GM18519 (cell line): Measurements from ENCODE around the gene MBD3.

Experiments used
- ATAC-seq: cut with Tn5 transposase; IDR thresholded peaks from one replicate; pipeline ENCODE4 v1.9.1; 2021; ENCODE audit warnings: mild to moderate bottlenecking, moderate library complexity; ENCODE audit not compliant: unreplicated experiment, low FRiP score

The MBD3 gene

DNA sequence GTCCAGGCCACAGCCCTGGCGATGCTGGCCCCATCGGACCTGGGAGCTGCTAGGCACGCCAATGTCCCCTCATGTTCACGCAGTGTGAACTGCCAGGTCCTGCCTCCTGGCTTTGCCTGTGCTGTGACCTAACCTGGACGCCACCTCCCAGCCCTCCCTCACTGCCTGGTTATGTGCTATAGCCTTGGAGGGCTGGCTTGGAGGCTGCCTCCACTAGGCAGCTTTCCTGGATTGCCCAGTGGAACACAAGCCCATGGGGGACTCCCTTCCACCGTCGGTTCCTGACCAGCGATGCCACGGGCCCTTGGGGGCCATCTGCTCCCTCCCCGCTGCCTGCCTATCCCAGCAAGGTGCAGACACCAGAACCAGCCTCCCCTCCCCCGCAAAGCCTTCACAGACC is 27.8 kb upstream of the MBD3 start:
- ATAC-seq, result no peak

DNA sequence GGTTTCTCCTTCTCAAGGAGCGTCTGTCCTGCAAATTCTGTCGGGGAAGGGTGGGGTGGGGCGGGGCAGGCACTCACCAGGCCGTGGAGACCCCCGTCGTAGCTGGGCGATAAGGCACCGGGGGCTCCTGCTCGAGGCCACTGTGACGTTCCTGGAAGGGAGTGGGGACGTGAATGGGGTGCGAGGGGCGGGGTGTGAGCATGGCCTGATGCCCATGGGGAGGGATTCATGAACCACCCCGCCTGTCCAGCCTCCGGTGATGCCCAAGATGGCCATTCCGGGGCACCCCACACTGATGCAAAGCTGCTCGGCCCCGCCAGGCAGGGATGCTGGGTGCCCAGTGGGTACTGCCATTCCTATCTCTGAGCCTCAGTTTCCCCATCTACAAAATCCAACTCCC is 27.0 kb upstream of the MBD3 start:
- no peak for ATAC-seq

DNA sequence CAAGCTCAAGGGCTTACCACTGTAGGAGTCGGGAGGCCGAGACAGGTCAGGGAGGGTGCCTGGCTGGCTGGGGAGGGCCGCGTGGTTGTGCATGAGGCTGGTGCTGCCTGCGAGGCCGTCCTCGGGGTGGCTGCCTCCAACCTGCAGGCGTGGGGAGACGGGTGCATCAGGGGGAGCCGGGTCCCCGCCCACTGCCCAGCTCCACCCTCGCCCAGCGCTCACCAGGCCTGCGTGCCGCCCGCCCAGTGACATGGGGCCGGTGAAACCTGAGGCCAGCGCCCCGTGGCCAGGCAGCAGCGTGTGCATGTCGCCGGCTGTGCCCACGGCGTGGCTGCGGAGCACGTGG is 26.4 kb upstream of the MBD3 start:
- ATAC-seq, result no peak

DNA sequence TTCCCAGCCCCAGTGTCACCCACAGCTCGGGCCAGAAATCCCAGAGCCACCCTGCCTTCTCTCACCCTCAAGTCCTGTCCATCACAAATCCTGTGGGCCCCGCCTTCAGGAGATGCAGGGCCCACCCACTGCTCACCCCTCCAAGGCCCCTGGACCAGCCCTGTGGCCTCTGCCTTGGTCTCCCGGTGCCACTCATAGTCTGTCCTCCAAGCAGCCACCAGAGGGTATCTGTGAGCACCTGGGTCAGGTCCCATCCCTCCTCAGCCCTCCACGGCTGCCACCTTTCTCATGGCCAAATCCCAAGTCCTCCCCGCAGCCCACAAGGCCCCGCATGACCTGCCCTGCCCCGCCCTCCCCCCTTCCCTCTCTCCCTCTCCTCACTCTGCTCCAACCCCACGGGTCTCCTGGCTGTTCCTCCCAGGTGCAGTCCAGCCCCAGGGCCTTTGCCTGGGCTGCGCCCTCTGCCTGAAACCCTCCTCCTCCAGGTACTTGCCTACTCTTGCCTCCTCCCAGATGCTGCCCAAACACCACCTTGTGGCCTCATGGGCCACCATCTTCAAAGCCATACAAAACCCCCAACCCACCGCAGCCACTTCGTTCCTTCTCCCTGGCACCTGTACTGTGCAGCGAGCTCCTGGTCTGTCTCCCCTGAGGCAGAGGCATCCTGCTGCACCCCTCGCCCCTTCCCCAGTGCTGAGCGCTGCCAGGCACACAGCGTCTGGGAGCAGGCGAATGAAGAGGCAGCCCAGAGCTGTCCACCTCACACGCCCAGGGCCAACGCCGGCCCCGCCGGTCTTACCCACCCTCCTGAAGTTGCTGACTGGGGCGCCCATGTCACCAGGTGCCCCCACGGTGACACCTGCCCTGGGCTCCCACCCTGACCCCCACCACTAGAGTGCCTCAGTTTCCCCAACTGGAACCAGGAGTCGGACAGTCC is 25.8 kb upstream of the MBD3 start:
- no peak for ATAC-seq

DNA sequence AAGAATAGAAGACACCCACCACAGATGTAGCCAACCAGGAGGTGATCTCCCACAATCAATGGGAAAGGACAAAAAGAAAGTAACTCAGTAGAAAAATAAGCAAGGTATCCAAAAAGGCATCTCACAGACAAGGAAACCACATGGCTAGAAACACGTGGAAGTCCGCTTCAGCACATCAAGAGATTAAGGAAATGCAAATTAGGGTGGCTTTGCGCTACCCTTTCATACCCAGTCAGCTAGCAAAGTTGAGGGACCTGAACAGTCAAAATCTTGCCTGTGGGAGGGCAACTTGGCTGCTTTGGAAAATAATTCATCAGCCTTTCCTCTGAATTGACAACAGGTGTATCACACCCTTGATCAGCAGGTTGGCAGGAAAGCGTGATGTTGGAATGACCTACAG is 24.2 kb upstream of the MBD3 start:
- no peak for ATAC-seq

DNA sequence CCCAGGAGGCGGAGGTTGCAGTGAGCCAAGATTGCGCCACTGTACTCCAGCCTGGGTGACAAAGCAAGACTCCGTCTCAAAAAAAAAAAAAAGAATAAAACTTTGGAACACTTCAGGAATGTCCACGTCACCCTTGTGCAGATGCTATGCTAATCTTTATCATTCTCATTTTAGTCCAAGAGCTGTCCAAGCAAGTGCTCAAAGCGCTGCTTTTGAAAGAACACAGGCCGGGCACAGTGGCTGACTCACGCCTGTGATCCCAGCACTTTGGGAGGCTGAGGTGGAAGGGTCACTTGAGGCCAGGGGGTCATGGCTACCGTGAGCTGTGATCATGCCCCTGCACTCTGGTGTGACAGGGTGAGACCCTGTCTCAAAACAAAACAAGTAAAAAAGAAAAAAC is 23.7 kb upstream of the MBD3 start:
- ATAC-seq, result no peak

DNA sequence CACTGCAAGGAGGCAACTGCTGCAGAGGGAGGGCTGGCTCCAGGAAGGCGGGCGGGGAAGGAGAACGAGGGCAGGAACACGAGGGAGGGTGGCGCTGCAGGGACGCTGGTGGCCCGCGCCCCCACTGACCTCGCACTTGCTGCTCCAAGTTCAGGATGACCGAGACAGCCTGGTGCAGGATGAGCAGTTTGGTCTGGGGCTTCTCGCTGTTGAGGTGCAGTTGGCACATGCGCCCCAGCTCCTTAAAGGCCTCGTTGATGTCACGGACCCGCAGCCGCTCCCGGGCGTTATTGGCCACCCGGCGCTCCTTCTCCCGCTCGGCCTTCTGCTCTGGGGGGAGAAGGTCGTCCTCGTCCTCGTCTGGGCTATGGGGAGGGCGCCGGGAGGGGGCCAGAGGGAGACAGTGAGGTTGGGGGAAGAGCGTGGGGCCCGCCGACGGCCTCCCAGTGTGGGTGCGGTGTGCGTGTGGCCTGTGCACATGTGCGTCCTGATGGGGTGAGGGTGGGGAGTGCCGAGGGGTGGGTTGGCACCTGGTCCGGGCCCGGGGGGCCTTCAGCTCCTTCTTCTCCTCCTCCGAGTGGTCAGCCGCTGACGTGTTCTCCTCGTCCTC is 22.6 kb upstream of the MBD3 start:
- no peak for ATAC-seq

DNA sequence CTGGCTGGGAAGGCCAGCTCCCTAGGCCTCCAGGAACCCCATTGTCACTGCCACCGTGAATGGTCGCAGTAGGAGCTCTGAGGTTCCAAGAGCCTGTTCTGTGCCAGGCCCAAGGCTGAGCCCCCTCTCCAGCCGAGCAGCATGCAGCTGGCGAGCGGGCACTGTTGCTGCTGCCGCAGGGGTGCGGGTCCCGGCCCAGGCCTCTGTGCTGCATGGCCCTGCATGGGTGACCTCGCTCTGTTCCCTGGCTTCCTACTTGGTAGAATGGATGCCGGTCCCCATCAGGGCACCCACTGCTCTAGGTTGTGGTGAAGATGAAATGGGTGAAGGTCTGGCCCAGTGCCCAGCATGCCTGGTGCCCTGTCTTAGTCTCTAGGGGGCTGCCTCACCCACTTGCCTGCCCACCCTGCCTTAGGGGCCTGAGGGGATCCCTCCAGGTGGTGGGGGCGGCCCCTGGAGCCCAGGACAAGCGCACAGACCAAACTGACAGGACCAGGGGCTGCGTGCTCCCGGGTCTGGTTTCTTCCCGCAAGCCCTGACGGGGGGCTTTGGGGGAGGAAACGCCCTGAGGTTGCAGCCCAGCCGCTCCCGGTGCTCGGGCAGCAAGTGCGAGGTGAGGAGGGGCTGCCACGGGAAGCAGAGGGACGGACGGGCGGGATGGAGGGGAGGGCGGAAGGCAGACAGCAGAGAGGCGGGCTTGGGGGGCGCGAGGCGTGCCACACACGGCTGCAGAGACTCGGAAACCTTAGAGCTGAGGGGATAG is 21.3 kb upstream of the MBD3 start:
- ATAC-seq, result no peak

DNA sequence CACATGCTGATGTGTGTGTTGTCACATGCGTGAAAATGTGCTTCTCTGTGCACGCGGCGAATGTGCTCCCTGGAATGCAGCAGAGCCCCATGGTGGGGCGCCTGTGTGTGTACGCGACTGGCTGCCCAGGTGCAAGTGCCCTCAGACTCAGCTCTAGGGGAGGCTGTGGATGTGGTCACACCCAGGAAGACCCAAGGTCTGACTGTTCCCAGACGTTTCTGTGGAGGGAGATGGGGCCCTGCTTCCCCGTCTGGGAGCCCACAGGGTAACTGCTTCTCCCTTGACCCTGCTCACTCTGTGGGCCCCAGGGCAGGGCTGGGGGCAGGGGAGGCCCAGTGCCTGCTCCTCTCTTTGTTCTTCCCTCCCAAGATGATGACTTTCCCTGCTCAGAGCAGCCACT is 20.5 kb upstream of the MBD3 start:
- ATAC-seq, result no peak

DNA sequence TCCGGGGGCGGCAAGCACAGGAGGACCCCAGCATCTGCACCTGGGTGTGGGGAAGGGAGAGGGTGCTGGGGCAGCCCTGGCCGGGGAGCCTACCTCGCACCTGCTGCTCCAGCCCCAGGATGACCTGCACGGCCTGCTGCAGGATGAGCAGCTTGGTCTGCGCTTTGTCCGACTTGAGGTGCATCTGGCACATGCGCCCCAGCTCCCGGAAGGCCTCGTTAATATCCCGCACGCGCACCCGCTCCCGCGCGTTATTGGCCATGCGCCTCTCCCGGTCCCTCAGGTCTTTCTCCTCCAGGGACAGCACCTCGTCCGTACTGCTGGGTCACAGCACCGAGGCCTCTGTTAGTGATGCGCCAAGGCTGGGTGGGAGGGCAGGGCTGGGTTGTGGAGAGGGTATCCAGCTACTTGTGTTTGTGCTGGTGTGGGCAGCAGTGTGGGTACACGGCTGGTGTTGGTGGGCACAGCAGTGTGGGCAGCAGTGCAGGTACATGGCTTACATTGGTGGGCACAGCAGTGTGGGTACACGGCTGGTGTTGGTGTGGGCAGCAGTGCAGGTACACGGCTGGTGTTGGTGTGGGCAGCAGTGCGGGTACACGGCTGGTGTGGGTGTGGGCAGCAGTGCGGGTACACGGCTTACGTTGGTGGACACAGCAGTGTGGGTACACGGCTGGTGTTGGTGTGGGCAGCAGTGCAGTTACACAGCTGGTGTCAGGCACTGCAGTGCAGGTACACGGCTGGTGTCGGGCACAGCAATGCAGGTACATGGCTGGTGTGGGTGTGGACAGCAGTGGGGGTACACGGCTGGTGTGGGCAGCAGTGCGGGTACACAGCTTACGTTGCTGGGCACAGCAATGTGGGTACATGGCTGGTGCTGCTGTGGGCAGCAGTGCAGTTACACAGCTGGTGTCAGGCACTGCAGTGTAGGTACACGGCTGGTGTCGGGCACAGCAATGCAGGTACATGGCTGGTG is 19.7 kb upstream of the MBD3 start:
- ATAC-seq, result no peak

DNA sequence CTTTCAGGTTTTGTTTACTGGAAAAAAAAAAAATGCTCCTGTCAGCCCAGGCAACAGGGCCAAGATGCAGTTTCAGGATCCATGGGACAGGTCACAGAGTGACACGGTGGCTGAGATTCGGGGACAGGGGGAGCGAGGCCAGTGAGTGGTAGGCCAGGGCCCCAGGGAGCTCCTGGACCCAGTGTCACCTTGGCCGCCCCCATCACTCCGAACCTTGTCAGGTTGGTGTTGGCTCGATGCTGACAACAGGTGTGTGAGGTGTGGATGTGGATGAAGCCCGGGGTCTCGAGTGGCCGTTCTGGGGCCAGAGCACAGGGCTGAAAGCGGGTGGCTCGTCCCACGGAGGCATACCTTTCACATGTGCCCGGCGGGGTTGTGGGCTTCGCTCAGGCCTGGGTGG is 18.7 kb upstream of the MBD3 start:
- ATAC-seq, result no peak

DNA sequence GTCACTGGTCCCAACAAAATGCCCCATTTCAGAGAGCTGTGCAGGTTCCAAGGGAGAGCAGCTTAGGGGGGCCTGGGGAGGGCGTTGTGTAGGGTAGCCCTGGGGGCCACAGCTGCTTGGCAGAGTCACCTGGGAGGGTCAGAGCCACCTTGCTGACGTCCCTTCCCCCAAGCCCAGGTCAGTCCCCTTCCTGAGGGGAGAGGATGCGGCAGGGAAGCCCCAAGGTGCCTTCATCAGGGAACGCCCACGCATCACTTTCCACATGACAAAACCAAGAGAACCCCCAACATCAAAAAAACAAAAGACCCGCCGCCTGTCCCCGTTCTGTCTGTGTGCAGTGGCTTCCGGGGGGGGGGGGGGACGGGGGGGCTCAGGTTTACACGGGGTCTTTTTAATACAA is 17.9 kb upstream of the MBD3 start:
- no peak for ATAC-seq

DNA sequence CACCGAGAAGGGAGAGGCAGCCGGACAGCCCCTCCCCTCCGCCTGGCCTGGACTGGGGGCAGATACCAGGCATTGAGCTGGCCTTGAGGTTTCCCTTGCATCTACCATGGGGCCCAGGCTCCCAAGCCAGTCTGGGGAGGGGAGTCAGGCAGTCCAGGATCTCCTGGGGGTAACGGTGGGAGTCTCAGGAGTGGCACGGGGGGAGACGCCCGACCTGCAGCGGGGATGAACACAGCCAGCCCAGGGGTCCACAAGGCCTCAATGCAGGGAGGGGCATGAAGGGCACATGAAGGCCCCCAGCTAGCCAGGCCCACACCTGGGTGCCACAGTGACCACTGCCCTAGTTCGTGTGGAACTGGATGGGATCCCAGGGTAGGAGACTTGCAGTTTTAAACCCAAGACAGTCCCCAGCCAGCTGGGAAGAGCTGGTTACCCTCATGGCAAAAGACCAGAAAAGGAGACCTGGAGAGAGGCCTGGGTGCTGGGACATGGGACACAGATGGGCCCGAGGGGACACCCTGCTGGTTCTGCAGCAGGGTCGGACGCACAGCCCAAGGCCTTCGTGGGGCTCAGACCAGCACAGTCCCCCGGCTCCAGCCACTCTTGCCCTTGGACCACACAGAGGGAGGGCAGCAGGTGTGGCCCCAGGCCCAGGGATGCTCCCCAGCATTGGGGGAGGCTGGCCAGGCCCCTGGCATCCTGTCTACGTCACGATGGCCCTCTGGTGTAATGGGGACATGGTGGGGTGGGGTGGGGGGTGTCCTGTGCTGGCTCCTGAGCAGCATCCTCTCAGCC is 17.2 kb upstream of the MBD3 start:
- no peak for ATAC-seq

DNA sequence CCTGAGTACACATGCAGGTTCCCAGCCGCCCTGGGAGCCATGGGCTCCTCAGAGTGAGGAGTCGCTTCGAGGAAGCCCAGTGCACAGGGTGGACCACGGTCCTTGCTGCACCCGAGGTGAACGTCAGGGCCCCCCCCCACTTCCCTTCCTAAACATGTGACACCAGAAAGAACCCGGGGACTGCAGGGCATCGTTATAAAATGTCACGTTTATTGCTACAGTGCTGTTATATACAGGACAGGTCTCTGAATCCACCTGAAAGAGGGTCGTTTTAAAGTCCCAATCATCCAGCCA is 16.4 kb upstream of the MBD3 start:
- no peak for ATAC-seq

DNA sequence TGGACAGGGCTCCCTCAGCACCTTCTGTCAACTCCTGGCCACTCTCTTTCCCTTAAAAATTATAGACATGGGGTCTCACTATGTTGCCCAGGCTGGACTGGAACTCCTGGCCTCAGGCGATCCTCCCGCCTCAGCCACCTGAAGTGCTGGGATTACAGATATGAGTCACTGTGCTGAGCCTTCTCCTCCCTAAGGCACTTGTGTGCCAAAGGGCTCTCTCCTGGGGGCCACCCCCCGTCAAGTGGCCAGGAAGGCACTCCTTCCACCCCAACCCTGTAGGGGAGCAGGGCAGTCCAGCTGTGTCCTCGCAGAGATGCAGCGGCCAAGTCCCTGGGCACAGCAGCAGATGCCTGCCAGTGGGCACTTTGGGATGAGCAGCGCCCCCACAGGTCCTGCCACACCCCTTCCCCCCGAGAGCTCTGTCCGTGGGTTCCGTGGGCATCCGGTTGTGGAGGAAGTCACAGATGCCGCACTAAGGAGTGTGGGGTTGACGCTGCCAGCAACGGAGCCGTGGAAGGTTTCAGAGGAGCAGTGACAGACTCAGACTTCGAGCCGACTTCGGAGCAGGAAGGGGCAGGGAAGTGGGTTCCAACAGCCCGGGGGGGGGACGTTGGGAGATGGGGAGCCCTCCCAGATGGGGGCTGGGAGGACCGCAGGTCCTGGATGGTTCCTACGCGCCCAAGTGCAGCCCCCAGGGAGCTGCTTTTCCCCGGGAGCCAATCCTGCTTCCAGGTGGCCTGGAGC is 15.9 kb upstream of the MBD3 start:
- no peak for ATAC-seq

DNA sequence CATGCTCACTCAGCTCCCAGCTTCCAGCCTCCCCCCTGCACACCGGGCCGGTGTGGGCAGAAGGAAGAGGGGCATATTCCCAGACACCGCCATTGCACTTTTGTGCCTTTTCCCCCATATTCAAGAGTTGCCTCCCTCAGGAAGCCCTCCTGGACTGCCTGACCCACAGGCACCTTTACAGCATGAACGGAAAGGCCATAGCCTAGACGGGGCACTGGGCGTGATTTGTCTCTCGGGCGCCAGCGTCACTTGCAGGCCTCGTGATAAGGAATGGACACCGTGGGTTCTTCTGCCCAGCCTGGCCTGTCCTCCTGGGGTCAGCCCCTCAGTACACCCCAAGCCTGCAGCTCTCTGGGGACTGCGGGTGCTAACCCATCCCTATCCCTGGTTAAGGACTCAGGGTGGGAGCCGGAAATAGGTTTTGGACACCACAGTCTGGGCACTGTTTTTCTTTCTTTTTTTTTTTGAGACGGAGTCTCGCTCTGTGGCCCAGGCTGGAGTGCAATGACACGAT is 13.5 kb upstream of the MBD3 start:
- ATAC-seq, result no peak

DNA sequence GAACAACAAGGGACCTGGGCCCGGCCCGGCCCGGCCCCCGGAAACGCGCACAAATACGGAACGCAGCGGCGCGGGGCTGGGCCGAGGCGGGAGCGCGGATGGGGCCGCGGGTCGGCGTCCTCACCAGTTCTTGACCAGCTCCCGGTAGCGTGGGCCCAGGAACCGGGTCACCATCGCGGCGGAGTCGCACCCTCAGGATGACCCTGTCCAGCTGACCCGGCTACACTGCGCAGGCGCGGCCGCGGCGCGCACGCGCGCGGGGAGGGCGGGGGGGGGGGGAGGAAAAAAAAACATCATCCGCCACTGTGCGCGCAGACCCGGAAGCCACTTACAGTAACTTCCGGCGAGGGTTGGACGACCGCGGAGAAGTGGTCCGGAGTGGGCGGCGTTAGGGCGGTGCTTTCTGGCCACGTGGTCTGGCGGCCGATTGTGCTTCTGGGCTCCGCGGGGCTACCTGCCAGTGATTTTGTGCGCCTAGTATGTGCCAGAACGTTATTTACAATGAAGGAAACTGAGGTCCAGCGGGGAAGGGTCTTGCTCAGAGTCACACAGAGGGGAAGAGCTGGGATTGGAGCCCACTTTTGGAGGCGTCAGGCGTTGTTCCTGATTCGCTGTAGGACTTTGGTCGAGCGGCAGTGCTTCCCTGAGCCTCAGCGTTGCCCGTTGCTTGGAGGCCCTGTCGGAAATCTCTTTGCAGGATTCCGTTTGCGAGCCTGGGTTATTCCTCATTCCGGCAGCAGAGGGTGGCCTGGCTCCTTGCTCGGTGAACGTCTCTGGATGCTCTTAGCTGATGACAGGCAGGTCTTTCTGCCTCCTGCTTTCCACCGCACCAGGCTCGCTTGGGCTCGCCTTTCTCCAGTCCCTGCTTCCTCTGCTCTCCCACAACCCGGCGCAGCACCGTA is 12.8 kb upstream of the MBD3 start, which contains the start of gene UQCR11:
Gene UQCR11 (minus strand): TSS at position 227 of the 902 bp plus-strand sequence. CDS start 53 bp downstream, at position 174.
- ATAC-seq, result peak; percentile 50
